HG03103 (cell line): ENCODE results near the gene FCGBP.
"Not testable (repeated sequence)": the region's sequence is repeated elsewhere in the genome, so short reads cannot be mapped to it uniquely, and the experiment has no call there.

Experiments
- ATAC-seq: cut with Tn5 transposase; IDR thresholded peaks from one replicate; pipeline ENCODE4 v1.9.1; 2021; ENCODE audit warnings: low read depth; ENCODE audit not compliant: unreplicated experiment

Gene FCGBP

GRCh38 chr19:39923862-39924261, 10.6 kb downstream of the FCGBP start:
- ATAC-seq = no peak

GRCh38 chr19:39919976-39920375, 14.5 kb downstream of the FCGBP start:
- no peak for ATAC-seq

- no peak for ATAC-seq
Observed at GRCh38 chr19:39918183-39918651, 16.2 kb downstream of the FCGBP start.

DNA sequence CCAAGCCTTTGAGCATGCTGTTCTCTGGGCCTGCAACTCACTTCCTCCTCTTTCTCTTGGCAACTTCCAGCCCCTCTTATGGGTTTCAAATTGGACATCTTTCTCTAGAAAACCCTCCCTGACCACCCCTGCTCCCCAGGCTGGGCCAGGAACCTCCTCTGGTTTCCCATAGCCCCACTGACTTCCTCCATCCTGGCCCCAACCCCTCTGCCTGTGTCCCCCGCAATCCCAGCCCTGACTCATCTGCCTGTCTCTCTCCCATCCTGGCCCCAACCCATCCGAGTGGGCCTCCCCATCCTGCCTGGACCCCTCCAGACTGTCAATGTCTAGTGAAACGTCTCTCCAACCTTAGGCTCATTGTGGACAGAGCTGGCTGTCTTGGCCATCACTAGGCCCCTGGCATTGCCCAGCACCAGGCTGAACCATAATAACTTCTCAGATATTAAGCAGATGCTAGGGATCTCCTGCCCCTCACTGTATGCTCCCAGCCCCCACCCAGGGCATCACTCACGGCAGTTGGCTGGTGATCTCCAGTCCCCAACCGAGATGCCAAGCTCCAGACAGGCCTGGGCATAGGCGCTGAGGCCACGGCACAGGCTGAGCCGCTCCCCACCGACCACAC, 16.8 kb downstream of the FCGBP start:
- ATAC-seq = no peak

- ATAC-seq = no peak
Observed at GRCh38 chr19:39916851-39917396, 17.5 kb downstream of the FCGBP start.

- no peak for ATAC-seq
Observed at GRCh38 chr19:39916236-39916635, 18.2 kb downstream of the FCGBP start.

DNA sequence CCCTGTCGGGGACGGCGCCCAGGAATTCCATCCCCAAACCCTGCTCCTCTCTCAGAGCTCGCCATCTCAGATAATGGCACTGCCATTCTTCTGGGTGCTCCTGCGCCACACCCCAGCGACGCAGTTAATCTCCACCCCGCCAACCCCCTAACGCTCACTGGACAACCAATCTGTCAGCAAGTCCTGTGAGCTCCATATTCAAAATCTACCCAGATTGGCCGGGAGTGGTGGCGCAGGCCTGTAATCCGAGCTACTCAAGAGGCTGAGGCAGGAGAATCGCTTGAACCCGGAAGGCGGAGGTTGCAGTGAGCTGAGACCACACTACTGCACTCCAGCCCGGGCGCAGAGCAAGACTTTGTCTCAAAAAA, 18.6 kb downstream of the FCGBP start:
- no peak for ATAC-seq

GRCh38 chr19:39915101-39915847, 19.2 kb downstream of the FCGBP start:
- no peak for ATAC-seq

DNA sequence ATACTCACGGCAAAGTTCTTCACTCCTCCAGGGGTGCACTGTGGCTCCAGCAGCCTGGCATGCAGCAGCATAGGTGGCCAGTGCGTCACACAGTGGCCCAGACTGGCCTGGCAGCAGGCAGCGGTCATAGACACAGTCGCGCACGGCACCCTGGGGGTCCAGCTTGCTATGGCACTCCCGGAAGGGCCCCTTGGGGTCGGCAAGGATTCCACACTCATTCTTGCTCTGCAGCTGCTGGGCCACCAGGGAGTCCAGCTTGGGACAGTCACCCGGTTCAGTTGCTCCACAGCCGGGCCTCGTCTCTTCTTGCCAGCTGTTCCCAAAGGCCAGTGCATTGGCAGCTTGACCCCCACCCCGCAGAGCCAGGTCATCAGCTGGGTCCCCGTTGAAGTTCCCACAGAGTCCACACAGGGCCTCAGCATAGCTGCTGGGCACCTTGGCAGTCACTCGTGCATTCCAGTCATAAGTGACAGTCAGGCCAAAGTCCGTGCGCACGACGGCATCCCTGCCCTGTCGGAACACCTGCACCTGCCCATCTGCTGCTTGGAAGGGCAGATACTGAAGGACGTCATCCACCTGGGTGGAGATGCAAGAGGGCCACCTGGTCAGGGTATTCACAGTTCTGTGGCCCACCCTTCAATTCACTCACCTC, 20.6 kb downstream of the FCGBP start:
- ATAC-seq = no peak

GRCh38 chr19:39908803-39909202, 25.6 kb downstream of the FCGBP start:
- no peak for ATAC-seq

- no peak for ATAC-seq
Observed at GRCh38 chr19:39906820-39907611, 27.4 kb downstream of the FCGBP start.

- ATAC-seq = no peak
Observed at GRCh38 chr19:39906283-39906682, 28.2 kb downstream of the FCGBP start.

DNA sequence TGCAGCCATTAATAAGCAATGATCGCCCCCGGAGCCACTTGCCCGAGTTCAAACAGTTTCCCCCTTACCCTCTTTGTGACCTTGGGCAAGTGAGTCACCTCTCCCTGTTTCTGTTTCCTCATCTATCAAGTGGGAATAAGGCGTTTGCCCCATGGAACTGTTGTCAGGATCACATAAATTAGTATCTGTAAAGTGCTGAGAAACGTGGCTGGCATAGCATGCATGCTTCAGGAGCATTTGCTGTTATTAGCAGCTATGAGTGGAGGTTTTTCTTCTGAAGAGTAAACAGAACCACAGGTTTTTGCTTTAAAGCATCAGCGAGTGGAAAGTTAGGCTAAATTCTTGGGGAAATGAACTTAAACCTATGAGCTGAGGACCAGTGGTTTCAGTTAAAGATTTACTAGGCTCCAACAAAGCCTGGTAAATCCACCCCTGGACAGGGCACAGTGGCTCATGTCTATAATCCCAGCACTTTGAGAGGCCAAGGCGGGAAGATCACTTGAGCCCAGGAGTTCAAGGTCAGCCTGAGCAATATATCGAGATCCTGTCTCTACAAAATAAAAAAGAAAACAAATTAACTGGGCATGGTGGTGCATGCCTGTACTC, 30.8 kb downstream of the FCGBP start:
- not testable (repeated sequence) for ATAC-seq

DNA sequence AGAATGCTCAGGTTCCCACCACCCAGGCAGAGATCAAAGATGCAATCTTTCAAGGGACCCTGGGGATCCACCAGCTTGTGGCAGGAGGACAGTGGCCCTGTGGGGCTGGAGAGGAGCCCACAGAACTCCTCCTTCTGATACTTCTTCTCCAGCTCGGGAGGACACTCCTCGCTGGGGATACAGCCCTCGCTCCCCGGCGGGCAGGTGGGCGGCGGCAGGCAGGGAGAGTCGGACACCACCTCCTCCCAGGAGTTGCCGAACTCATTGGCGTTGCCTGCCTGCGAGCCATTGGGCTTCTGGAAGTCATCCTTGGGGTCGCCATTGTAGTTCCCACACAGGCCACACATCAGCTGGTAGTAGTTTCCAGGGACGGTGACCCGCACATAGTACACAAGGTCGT, 32.1 kb downstream of the FCGBP start:
- ATAC-seq = not testable (repeated sequence)

DNA sequence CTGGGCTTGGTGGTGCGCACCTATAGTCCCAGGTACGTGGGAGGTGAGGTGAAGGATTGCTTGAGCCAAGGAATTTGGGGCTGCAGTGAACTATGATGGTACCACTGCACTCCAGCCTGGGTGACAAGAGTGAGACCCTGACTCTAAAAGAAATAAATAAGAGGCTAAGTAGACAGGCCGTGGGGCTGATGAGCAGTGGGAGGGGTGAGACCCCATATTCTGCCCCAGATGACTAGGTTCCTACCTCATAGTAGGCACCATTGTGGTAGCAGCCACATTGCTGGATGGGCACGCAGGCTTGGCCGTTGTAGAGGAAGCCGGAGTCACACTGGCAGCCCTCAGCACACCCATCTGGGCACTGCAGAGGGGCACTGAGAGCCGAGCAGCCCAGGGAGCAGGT, 32.8 kb downstream of the FCGBP start:
- ATAC-seq = not testable (repeated sequence)

- ATAC-seq = not testable (repeated sequence)
Observed at GRCh38 chr19:39898858-39899257, 35.6 kb downstream of the FCGBP start.

GRCh38 chr19:39897511-39898245, 36.8 kb downstream of the FCGBP start:
- not testable (repeated sequence) for ATAC-seq

- not testable (repeated sequence) for ATAC-seq
Observed at GRCh38 chr19:39895096-39895495, 39.3 kb downstream of the FCGBP start.

GRCh38 chr19:39894236-39894606, 40.2 kb downstream of the FCGBP start:
- ATAC-seq = not testable (repeated sequence)
